Measurements from ENCODE around the gene DUOXA1. TPM values are rescaled to one million over a fixed set of nuclear protein-coding genes. Genes with fewer than 3 reads are reported as not detected.
"Not testable (repeated sequence)": the region's sequence is repeated elsewhere in the genome, so short reads cannot be mapped to it uniquely, and the experiment has no call there.

Gene DUOXA1
- total and polyA plus RNA-seq, 2 experiments from 2014 or later, result not detected

DNA sequence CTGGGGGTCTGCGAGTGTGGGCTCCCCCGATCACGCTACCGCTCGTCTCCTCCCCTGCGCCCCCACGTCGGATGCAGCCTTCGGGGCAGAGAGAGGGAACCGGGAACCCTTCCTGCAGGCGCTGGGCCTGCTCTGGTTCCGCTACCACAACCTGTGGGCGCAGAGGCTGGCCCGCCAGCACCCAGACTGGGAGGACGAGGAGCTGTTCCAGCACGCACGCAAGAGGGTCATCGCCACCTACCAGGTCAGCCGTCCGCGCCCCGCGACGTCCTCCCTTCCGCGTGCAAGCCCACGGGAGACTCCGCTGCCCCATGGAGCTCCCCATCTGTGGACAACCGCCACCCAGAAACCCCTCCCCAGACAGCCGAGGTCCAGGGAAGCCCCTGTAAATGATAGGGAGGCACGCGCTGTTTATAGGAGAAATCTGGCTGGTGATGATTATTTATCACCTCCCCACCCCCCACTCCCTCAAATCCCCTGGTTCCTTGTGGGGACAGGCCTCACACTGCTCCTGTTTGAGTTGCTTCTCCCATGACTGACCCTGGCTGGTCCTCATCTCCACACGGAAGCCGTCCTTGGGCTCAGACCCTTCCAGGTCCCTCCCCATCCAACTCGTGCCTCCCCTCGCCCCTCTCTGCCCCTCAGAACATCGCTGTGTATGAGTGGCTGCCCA is 6.2 kb upstream of the DUOXA1 start:
- H3K36me3 ChIP-seq (ENCODE audit: insufficient read depth); H3F3A ChIP-seq (replicated peaks; ENCODE audit: low read depth); DNase-seq (ENCODE audit: low spot score); H3K9me3 Mint-ChIP-seq; H3K4me1 ChIP-seq (ENCODE audit: insufficient read depth); H3K27ac Mint-ChIP-seq; H3K27ac ChIP-seq (ENCODE audit: low read depth); H3K36me3 Mint-ChIP-seq (ENCODE audit: low read depth); H3K79me2 ChIP-seq (replicated peaks; ENCODE audit: insufficient read depth); H2AFZ ChIP-seq; H4K20me1 ChIP-seq (replicated peaks; ENCODE audit: insufficient read depth); H3K4me1 Mint-ChIP-seq; H3K9me2 ChIP-seq (ENCODE audit: insufficient read depth): not testable (repeated sequence)
- peak overlapping the region; percentile 66 for H3K4me3 Mint-ChIP-seq
- peak; percentile 61 for TF ChIP-seq EZH2 (IDR thresholded peaks at IDR 0.05; ENCODE audit: low read depth, unreplicated experiment)
- peak overlapping the region; percentile 73 for H3K4me2 ChIP-seq
- peak overlapping the region; percentile 56 for H3K4me3 ChIP-seq
- ATAC-seq, result peak; percentile 36
- peaks cover 54% of the 10 kb centered on the region for H3K27me3 Mint-ChIP-seq (ENCODE audit: insufficient read depth, low read depth, poor library complexity)
- H3K27me3 ChIP-seq (ENCODE audit: insufficient read depth), result peaks cover 76% of the 10 kb centered on the region

DNA sequence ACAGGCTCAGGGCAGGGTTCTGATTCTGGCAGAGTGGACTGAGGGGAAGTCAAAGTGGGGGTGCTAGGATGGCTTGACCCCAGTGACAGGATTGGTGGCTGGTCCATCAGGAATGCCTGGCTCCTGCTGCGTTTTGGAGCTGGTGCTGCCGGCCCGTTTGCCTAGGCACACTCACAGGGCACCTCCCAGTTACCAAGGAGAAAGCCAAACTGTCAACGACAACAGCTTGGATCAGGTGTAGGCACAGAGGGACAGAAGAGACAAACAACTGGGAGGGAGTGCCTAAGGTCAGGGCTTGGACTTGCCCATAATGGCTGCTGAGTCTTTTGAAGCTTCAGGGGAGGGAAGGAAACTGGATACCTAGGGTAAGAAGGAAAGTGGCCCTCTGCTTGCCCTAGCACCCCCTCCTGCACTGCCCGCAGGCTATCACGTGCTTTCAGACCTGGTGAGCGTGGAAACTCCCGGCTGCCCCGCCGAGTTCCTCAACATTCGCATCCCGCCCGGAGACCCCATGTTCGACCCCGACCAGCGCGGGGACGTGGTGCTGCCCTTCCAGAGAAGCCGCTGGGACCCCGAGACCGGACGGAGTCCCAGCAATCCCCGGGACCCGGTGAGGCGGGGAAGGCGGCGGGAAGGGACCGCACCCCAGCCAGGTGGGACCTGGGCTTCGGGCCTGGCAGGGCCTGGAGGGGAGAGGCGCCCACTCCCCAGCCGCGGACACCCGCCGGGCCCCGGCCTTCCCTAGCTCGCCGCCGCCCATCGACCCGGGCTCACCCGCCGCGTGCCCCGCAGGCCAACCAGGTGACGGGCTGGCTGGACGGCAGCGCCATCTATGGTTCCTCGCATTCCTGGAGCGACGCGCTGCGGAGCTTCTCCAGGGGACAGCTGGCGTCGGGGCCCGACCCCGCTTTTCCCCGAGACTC is 5.3 kb upstream of the DUOXA1 start:
- H3K9me2 ChIP-seq (ENCODE audit: insufficient read depth), result no peaks in the 10 kb centered on the region
- TF ChIP-seq, protein P1, sequence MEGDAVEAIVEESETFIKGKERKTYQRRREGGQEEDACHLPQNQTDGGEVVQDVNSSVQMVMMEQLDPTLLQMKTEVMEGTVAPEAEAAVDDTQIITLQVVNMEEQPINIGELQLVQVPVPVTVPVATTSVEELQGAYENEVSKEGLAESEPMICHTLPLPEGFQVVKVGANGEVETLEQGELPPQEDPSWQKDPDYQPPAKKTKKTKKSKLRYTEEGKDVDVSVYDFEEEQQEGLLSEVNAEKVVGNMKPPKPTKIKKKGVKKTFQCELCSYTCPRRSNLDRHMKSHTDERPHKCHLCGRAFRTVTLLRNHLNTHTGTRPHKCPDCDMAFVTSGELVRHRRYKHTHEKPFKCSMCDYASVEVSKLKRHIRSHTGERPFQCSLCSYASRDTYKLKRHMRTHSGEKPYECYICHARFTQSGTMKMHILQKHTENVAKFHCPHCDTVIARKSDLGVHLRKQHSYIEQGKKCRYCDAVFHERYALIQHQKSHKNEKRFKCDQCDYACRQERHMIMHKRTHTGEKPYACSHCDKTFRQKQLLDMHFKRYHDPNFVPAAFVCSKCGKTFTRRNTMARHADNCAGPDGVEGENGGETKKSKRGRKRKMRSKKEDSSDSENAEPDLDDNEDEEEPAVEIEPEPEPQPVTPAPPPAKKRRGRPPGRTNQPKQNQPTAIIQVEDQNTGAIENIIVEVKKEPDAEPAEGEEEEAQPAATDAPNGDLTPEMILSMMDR (conservative IDR thresholded peaks at IDR 0.05; ENCODE audit: low read depth in 2 of 2), result peak in 1 of 2 experiments; percentile 59; a peak in 3 of 4 replicates
- TF ChIP-seq JUNB (IDR thresholded peaks at IDR 0.05; ENCODE audit: unreplicated experiment) (no peak), EZH2 (IDR thresholded peaks at IDR 0.05; ENCODE audit: low read depth, unreplicated experiment) (peak; percentile 58), CREB1 (CRISPR knock-in tag; IDR thresholded peaks at IDR 0.05; ENCODE audit: low read depth) (0 out of 2 replicates have a peak, but pooled peaks have one; percentile 16)
- no peaks in the 10 kb centered on the region for H3K36me3 ChIP-seq (ENCODE audit: insufficient read depth)
- H3K4me3 ChIP-seq, result peak overlapping the region; percentile 56
- peaks cover 85% of the 10 kb centered on the region for H3K27me3 ChIP-seq (ENCODE audit: insufficient read depth)
- Mint-ChIP-seq H3K36me3 (ENCODE audit: low read depth) (no peaks in the 10 kb centered on the region; the same call in 2 of the 3 replicates), H3K27me3 (ENCODE audit: insufficient read depth, low read depth, poor library complexity) (peaks cover 63% of the 10 kb centered on the region), H3K9me3 (no peaks in the 10 kb centered on the region; the same call in 2 of the 3 replicates), H3K4me1 (peaks cover 3% of the 10 kb centered on the region; the same call in 2 of the 3 replicates), H3K4me3 (peak overlapping the region; percentile 73), H3K27ac (no peak overlapping the region)
- H2AFZ ChIP-seq, result 0 out of 2 replicates have a peak overlapping the region, but pooled peaks have one; percentile 74
- H3K79me2 ChIP-seq (replicated peaks; ENCODE audit: insufficient read depth), result no peaks in the 10 kb centered on the region
- peaks cover 7% of the 10 kb centered on the region; the same call in 1 of the 2 replicates for H3K4me1 ChIP-seq (ENCODE audit: insufficient read depth)
- ATAC-seq, result peak; percentile 78
- H3F3A ChIP-seq (replicated peaks; ENCODE audit: low read depth), result no peaks in the 10 kb centered on the region
- H3K27ac ChIP-seq (ENCODE audit: low read depth), result no peak overlapping the region
- DNase-seq (ENCODE audit: low spot score), result peak; percentile 73
- no peaks in the 10 kb centered on the region; the same call in 1 of the 2 replicates for H4K20me1 ChIP-seq (replicated peaks; ENCODE audit: insufficient read depth)
- H3K4me2 ChIP-seq, result peak overlapping the region; percentile 74; the same call in 1 of the 2 replicates

DNA sequence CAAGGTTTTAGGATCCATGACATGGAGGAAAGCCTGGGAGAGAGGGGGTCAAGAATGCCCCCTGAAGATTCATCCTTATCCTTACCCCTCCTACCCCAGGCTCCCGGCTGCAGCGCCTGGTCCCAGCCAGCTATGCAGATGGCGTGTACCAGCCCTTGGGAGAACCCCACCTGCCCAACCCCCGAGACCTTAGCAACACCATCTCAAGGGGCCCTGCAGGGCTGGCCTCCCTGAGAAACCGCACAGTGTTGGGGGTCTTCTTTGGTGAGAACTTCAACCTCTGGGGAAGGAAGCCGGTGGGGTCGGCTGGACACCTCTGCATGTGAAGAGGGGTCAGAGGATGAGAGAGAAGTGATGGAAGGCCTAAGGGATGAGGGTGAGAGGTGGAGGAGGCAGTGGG is 4.4 kb upstream of the DUOXA1 start:
- peaks cover 3% of the 10 kb centered on the region; the same call in 2 of the 3 replicates for H3K4me1 Mint-ChIP-seq
- H3K79me2 ChIP-seq (replicated peaks; ENCODE audit: insufficient read depth), result no peaks in the 10 kb centered on the region
- ATAC-seq, result no peak
- H3K27ac Mint-ChIP-seq, result no peak overlapping the region
- no peaks in the 10 kb centered on the region for H3F3A ChIP-seq (replicated peaks; ENCODE audit: low read depth)
- no peaks in the 10 kb centered on the region; the same call in 1 of the 2 replicates for H4K20me1 ChIP-seq (replicated peaks; ENCODE audit: insufficient read depth)
- no peaks in the 10 kb centered on the region for H3K9me2 ChIP-seq (ENCODE audit: insufficient read depth)
- peaks cover 7% of the 10 kb centered on the region; the same call in 1 of the 2 replicates for H3K4me1 ChIP-seq (ENCODE audit: insufficient read depth)
- peaks cover 94% of the 10 kb centered on the region for H3K27me3 ChIP-seq (ENCODE audit: insufficient read depth)
- no peak overlapping the region for H3K27ac ChIP-seq (ENCODE audit: low read depth)
- H3K9me3 Mint-ChIP-seq, result no peaks in the 10 kb centered on the region; the same call in 2 of the 3 replicates
- no peak for DNase-seq (ENCODE audit: low spot score)
- H3K36me3 Mint-ChIP-seq (ENCODE audit: low read depth), result no peaks in the 10 kb centered on the region; the same call in 2 of the 3 replicates
- TF ChIP-seq EZH2 (IDR thresholded peaks at IDR 0.05; ENCODE audit: low read depth, unreplicated experiment) (peak; percentile 27), CREB1 (CRISPR knock-in tag; IDR thresholded peaks at IDR 0.05; ENCODE audit: low read depth) (no peak)
- H3K27me3 Mint-ChIP-seq (ENCODE audit: insufficient read depth, low read depth, poor library complexity), result peaks cover 72% of the 10 kb centered on the region
- no peak overlapping the region for H3K4me3 ChIP-seq
- H3K4me2 ChIP-seq, result no peak overlapping the region
- H3K36me3 ChIP-seq (ENCODE audit: insufficient read depth), result no peaks in the 10 kb centered on the region
- H2AFZ ChIP-seq, result no peak overlapping the region
- H3K4me3 Mint-ChIP-seq, result no peak overlapping the region
